Measurements from ENCODE around the gene LRRC4C. TPM values are rescaled to one million over a fixed set of nuclear protein-coding genes. Genes with fewer than 3 reads are reported as not detected.

LRRC4C gene
- total and polyA plus RNA-seq, 4 donors: 0.10 to 0.93 (median 0.30) TPM

DNA sequence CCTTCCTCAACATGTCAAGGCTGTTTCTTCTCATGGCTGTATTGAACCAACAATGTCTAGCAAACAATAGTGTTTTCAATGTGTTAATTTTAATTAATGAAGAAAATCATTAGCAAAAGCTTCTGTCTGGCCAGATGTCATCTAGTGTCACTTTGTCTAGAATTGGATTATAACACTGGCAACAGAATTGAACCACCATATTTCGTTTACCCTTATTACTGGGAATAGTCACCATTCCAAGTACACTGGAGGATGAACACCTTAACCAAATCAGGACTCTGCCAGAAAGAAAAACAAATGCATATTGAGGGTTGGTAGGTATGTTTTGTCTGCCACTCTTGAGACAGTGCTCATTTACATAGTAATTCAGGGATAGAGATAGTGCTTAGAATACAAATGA, 146.2 kb downstream of the LRRC4C start:
- Histone ChIP-seq H3K9ac (ENCODE audit: low read depth in 1 of 2, low read length in 2 of 2) (no peak overlapping the region), H3K27ac (ENCODE audit: low read depth in 1 of 2, low read length in 2 of 2) (no peak overlapping the region), H3K4me3 (ENCODE audit: low read depth in 1 of 3, low read length in 3 of 3) (no peak overlapping the region), H3K4me1 (ENCODE audit: control insufficient read depth in 4 of 4, insufficient read depth in 4 of 4, low read length in 3 of 4) (no peaks in the 10 kb centered on the region), H3K9me3 (ENCODE audit: control insufficient read depth in 4 of 4, low read length in 3 of 4) (no peaks in the 10 kb centered on the region), H3K27me3 (ENCODE audit: control insufficient read depth in 4 of 4, insufficient read depth in 4 of 4, low read length in 3 of 4) (no peaks in the 10 kb centered on the region), H3K36me3 (ENCODE audit: control insufficient read depth in 4 of 4, insufficient read depth in 3 of 4, low read depth in 1 of 4, low read length in 3 of 4) (no peaks in the 10 kb centered on the region)
- 84% methylated on average over 1 of the region's 1 CpG for WGBS
- DNase-seq (ENCODE audit: low spot score): no peak
- TF ChIP-seq SP1 (IDR thresholded peaks at IDR 0.05): no peak

DNA sequence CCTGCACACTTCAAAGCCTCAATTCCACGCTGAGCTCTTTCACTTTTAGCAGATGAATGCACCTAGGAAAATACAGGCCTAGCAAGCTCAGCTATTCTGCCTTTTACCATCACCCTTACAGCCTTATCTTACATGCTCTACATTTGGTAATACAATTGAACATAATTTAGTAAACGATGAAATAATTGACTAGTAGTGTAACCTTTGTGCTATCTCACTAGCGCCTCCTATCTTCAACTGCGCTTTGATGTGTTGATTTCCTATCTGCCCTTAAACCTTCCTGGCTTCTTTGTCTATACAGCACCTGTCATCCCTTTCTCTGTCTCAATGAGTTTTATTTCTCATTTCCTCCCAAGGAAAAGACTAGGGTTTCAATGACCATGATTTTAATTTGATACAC, 149.7 kb downstream of the LRRC4C start:
- WGBS: 76% methylated on average over 4 of the region's 4 CpGs
- H3K4me3 ChIP-seq (ENCODE audit: low read depth in 1 of 3, low read length in 3 of 3): no peak overlapping the region
- TF ChIP-seq ZBTB33 (IDR thresholded peaks at IDR 0.05): no peak
- TF ChIP-seq FOXA1 (IDR thresholded peaks at IDR 0.05): no peak
- no peak for TF ChIP-seq HNF4G (IDR thresholded peaks at IDR 0.05)
- no peak for TF ChIP-seq RXRA (IDR thresholded peaks at IDR 0.05)
- TF ChIP-seq JUND (IDR thresholded peaks at IDR 0.05): no peak
- TF ChIP-seq GABPA (IDR thresholded peaks at IDR 0.05 in 1 of 2, conservative IDR thresholded peaks at IDR 0.05 in 1 of 2): no peak
- no peak for TF ChIP-seq HNF4A (conservative IDR thresholded peaks at IDR 0.05)
- TF ChIP-seq, protein P1, sequence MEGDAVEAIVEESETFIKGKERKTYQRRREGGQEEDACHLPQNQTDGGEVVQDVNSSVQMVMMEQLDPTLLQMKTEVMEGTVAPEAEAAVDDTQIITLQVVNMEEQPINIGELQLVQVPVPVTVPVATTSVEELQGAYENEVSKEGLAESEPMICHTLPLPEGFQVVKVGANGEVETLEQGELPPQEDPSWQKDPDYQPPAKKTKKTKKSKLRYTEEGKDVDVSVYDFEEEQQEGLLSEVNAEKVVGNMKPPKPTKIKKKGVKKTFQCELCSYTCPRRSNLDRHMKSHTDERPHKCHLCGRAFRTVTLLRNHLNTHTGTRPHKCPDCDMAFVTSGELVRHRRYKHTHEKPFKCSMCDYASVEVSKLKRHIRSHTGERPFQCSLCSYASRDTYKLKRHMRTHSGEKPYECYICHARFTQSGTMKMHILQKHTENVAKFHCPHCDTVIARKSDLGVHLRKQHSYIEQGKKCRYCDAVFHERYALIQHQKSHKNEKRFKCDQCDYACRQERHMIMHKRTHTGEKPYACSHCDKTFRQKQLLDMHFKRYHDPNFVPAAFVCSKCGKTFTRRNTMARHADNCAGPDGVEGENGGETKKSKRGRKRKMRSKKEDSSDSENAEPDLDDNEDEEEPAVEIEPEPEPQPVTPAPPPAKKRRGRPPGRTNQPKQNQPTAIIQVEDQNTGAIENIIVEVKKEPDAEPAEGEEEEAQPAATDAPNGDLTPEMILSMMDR (IDR thresholded peaks at IDR 0.05; ENCODE audit: low read depth, low read length, missing input control): no peak
- TF ChIP-seq REST (IDR thresholded peaks at IDR 0.05): no peak
- TF ChIP-seq EGR1 (IDR thresholded peaks at IDR 0.05; ENCODE audit: low read depth in 2 of 2): no peak
- TF ChIP-seq SP1 (IDR thresholded peaks at IDR 0.05): no peak
- TF ChIP-seq, protein P2, sequence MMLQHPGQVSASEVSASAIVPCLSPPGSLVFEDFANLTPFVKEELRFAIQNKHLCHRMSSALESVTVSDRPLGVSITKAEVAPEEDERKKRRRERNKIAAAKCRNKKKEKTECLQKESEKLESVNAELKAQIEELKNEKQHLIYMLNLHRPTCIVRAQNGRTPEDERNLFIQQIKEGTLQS (IDR thresholded peaks at IDR 0.05): no peak
- no peak for TF ChIP-seq YY1 (IDR thresholded peaks at IDR 0.05)
- TF ChIP-seq NR2F2 (IDR thresholded peaks at IDR 0.05): no peak
- no peak for TF ChIP-seq RAD21 (IDR thresholded peaks at IDR 0.05)
- TF ChIP-seq, protein P3, sequence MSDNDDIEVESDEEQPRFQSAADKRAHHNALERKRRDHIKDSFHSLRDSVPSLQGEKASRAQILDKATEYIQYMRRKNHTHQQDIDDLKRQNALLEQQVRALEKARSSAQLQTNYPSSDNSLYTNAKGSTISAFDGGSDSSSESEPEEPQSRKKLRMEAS (IDR thresholded peaks at IDR 0.05): no peak
- TF ChIP-seq TAF1 (conservative IDR thresholded peaks at IDR 0.05): no peak
- no peak for TF ChIP-seq FOXA2 (IDR thresholded peaks at IDR 0.05)
- H3K9me3 ChIP-seq (ENCODE audit: control insufficient read depth in 4 of 4, low read length in 3 of 4): no peaks in the 10 kb centered on the region
- no peaks in the 10 kb centered on the region for H3K27me3 ChIP-seq (ENCODE audit: control insufficient read depth in 4 of 4, insufficient read depth in 4 of 4, low read length in 3 of 4)
- no peak for DNase-seq (ENCODE audit: low spot score)
- no peaks in the 10 kb centered on the region for H3K36me3 ChIP-seq (ENCODE audit: control insufficient read depth in 4 of 4, insufficient read depth in 3 of 4, low read depth in 1 of 4, low read length in 3 of 4)
- no peak overlapping the region for H3K27ac ChIP-seq (ENCODE audit: low read depth in 1 of 2, low read length in 2 of 2)
- no peaks in the 10 kb centered on the region for H3K4me1 ChIP-seq (ENCODE audit: control insufficient read depth in 4 of 4, insufficient read depth in 4 of 4, low read length in 3 of 4)
- H3K9ac ChIP-seq (ENCODE audit: low read depth in 1 of 2, low read length in 2 of 2): no peak overlapping the region

All from liver (tissue), 9 donors.